Measurements from ENCODE around the gene FGG. TPM values are rescaled to one million over a fixed set of nuclear protein-coding genes. Genes with fewer than 3 reads are reported as not detected.

FGG gene
- total and polyA plus RNA-seq, 2 of the 13 experiments (the other 11 are each of a cell fraction or from before 2014, with no cell fraction given), result 1,037 to 2,423 TPM

DNA sequence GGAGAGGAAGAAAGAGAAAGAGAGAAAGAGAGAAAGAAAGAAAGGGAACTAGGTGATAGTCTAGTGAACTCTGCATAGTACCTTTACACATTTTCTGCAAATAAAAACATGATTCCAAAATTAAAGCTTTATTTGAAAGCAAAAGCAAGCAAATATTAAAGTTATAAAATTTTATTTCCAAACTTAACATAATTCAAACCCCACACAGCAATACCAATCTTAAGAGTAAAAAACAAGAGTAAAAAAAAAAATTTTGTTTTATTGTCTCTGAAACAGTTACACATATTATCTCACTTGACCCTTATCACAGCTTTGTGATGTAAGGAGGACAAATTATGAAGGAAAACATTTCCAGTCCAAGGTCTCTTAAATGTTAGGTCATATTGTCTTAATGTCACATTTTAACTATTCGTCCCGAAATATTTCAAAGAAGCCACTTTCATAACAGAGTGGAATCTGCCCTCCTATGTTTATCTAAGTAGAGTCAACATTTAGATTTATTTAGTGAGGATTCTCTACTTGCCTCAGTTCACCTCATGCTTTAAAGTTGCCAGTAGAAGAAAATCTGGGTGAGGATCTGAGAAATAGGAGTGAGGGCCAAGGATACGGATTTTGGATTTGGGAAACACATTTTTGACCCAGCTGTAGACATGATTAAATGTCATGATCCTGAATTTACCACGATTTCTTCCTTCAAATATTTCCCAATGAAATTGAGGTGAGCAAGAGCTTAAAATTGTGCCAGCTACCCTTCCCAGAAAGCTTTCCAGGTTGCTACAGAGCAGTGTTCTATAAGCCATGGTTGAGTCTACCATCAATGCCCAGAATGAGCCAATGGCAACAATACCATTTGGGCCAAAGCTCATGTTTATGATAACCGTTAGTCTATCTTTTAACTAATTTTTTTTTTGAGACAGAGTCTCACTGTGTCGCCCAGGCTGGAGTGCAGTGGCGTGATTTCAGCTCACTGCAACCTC, 14.4 kb downstream of the FGG start (continued):
- TF ChIP-seq, protein P1, sequence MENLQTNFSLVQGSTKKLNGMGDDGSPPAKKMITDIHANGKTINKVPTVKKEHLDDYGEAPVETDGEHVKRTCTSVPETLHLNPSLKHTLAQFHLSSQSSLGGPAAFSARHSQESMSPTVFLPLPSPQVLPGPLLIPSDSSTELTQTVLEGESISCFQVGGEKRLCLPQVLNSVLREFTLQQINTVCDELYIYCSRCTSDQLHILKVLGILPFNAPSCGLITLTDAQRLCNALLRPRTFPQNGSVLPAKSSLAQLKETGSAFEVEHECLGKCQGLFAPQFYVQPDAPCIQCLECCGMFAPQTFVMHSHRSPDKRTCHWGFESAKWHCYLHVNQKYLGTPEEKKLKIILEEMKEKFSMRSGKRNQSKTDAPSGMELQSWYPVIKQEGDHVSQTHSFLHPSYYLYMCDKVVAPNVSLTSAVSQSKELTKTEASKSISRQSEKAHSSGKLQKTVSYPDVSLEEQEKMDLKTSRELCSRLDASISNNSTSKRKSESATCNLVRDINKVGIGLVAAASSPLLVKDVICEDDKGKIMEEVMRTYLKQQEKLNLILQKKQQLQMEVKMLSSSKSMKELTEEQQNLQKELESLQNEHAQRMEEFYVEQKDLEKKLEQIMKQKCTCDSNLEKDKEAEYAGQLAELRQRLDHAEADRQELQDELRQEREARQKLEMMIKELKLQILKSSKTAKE (CRISPR knock-in tag; IDR thresholded peaks at IDR 0.05; ENCODE audit: borderline replicate concordance), result peak; percentile 80
- 0 out of 2 replicates have a peak, but pooled peaks have one; percentile 24 for TF ChIP-seq SIN3A (IDR thresholded peaks at IDR 0.05; ENCODE audit: borderline replicate concordance, low read depth, low read length)
- TF ChIP-seq ZNF782 (CRISPR knock-in tag; IDR thresholded peaks at IDR 0.05; ENCODE audit: borderline replicate concordance), result no peak
- TF ChIP-seq HNRNPL (IDR thresholded peaks at IDR 0.05; ENCODE audit: low read depth, low read length), result no peak
- no peak for TF ChIP-seq NFKB2 (CRISPR knock-in tag; IDR thresholded peaks at IDR 0.05; ENCODE audit: borderline replicate concordance)
- 0 out of 2 replicates have a peak, but pooled peaks have one; percentile 23 for TF ChIP-seq ZMAT3 (CRISPR knock-in tag; conservative IDR thresholded peaks at IDR 0.05)
- TF ChIP-seq ZNF34 (CRISPR knock-in tag; IDR thresholded peaks at IDR 0.05; ENCODE audit: borderline replicate concordance), result peak; percentile 78; the same call in 1 of the 2 replicates
- TF ChIP-seq SRSF9 (IDR thresholded peaks at IDR 0.05; ENCODE audit: borderline replicate concordance, insufficient read depth, low read depth, low read length, poor library complexity, severe bottlenecking), result no peak
- peak; percentile 50; the same call in 1 of the 2 replicates for TF ChIP-seq KAT8 (CRISPR knock-in tag; IDR thresholded peaks at IDR 0.05)
- TF ChIP-seq SAP130 (CRISPR knock-in tag; IDR thresholded peaks at IDR 0.05; ENCODE audit: low read depth), result peak; percentile 90
- TF ChIP-seq EHMT2 (IDR thresholded peaks at IDR 0.05; ENCODE audit: borderline replicate concordance, low read depth, low read length), result no peak
- no peak for TF ChIP-seq RFXANK (CRISPR knock-in tag; IDR thresholded peaks at IDR 0.05)
- peak; percentile 45; the same call in 1 of the 2 replicates for TF ChIP-seq IRF2 (CRISPR knock-in tag; IDR thresholded peaks at IDR 0.05)
- TF ChIP-seq, protein P2, sequence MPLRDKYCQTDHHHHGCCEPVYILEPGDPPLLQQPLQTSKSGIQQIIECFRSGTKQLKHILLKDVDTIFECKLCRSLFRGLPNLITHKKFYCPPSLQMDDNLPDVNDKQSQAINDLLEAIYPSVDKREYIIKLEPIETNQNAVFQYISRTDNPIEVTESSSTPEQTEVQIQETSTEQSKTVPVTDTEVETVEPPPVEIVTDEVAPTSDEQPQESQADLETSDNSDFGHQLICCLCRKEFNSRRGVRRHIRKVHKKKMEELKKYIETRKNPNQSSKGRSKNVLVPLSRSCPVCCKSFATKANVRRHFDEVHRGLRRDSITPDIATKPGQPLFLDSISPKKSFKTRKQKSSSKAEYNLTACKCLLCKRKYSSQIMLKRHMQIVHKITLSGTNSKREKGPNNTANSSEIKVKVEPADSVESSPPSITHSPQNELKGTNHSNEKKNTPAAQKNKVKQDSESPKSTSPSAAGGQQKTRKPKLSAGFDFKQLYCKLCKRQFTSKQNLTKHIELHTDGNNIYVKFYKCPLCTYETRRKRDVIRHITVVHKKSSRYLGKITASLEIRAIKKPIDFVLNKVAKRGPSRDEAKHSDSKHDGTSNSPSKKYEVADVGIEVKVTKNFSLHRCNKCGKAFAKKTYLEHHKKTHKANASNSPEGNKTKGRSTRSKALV (CRISPR knock-in tag; IDR thresholded peaks at IDR 0.05), result 0 out of 2 replicates have a peak, but pooled peaks have one; percentile 33
- no peak for TF ChIP-seq U2AF1 (optimal IDR thresholded peaks at IDR 0.05; ENCODE audit: low read depth, low read length)
- TF ChIP-seq, protein P3, sequence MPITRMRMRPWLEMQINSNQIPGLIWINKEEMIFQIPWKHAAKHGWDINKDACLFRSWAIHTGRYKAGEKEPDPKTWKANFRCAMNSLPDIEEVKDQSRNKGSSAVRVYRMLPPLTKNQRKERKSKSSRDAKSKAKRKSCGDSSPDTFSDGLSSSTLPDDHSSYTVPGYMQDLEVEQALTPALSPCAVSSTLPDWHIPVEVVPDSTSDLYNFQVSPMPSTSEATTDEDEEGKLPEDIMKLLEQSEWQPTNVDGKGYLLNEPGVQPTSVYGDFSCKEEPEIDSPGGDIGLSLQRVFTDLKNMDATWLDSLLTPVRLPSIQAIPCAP (CRISPR knock-in tag; IDR thresholded peaks at IDR 0.05; ENCODE audit: low read depth), result no peak
- no peak for TF ChIP-seq ZNF12 (CRISPR knock-in tag; IDR thresholded peaks at IDR 0.05)
- peak; percentile 98 for TF ChIP-seq PPARG (CRISPR knock-in tag; conservative IDR thresholded peaks at IDR 0.05)
- peak; percentile 82 for TF ChIP-seq TEAD3 (CRISPR knock-in tag; optimal IDR thresholded peaks at IDR 0.05; ENCODE audit: borderline replicate concordance)
- no peak for TF ChIP-seq THYN1 (CRISPR knock-in tag; IDR thresholded peaks at IDR 0.05; ENCODE audit: borderline replicate concordance, low read depth)
- peak in 1 of 2 experiments; percentile 65; a peak in 2 of 4 replicates for TF ChIP-seq KLF16 (CRISPR knock-in tag; IDR thresholded peaks at IDR 0.05)
- TF ChIP-seq ZNF652 (CRISPR knock-in tag; IDR thresholded peaks at IDR 0.05; ENCODE audit: borderline replicate concordance, low read depth), result peak; percentile 65
- no peak for TF ChIP-seq TMF1 (CRISPR knock-in tag; IDR thresholded peaks at IDR 0.05; ENCODE audit: low read depth)

Measured in HepG2 (cell line).